Skeletal muscle tissue (tissue), 4 donors: ENCODE measurements around the gene PPP1CA. TPM values are rescaled to one million over a fixed set of nuclear protein-coding genes. Genes with fewer than 3 reads are reported as not detected.

Experiments
- H3K27ac ChIP-seq: one replicate; pipeline ENCODE4 v1.7.0; 2013; ENCODE audit warnings: mild to moderate bottlenecking, low read depth, low read length, inconsistent platforms
- H3K27me3 ChIP-seq, 3 donors: one replicate each; pipeline ENCODE4 v1.7.0; 2013; ENCODE audit warnings: low read length in 3 of 3; ENCODE audit not compliant: control insufficient read depth in 3 of 3, insufficient read depth in 3 of 3
- H3K36me3 ChIP-seq, 3 donors: one replicate each; pipeline ENCODE4 v1.7.0; 2013; ENCODE audit warnings: low read length in 3 of 3; ENCODE audit not compliant: control insufficient read depth in 3 of 3, insufficient read depth in 3 of 3
- H3K4me1 ChIP-seq, 3 donors: one replicate each; pipeline ENCODE4 v1.7.0; 2013; ENCODE audit warnings: low read length in 3 of 3, mild to moderate bottlenecking in 3 of 3; ENCODE audit not compliant: control insufficient read depth in 3 of 3, insufficient read depth in 3 of 3
- H3K4me3 ChIP-seq, 3 donors: one replicate each; pipeline ENCODE4 v1.7.0; 2013; ENCODE audit warnings: low read length in 3 of 3
- H3K9ac ChIP-seq, 3 donors: one replicate each; pipeline ENCODE4 v1.7.0; 2013; ENCODE audit warnings: low read length in 3 of 3, mild to moderate bottlenecking in 3 of 3, moderate library complexity in 2 of 3, low read depth in 1 of 3
- H3K9me3 ChIP-seq, 3 donors: one replicate each; pipeline ENCODE4 v1.7.0; 2013; ENCODE audit warnings: low read length in 3 of 3; ENCODE audit not compliant: control insufficient read depth in 3 of 3
- total RNA-seq: library from RNA; depleted of rRNA; stranded (reverse); fragments of >200 nt; gene quantifications from one replicate; pipeline ENCODE4 v1.2.3, GENCODE V29; 2014
- donor health status: Osteomylitis.

The PPP1CA gene
- total RNA-seq: 163 TPM

DNA sequence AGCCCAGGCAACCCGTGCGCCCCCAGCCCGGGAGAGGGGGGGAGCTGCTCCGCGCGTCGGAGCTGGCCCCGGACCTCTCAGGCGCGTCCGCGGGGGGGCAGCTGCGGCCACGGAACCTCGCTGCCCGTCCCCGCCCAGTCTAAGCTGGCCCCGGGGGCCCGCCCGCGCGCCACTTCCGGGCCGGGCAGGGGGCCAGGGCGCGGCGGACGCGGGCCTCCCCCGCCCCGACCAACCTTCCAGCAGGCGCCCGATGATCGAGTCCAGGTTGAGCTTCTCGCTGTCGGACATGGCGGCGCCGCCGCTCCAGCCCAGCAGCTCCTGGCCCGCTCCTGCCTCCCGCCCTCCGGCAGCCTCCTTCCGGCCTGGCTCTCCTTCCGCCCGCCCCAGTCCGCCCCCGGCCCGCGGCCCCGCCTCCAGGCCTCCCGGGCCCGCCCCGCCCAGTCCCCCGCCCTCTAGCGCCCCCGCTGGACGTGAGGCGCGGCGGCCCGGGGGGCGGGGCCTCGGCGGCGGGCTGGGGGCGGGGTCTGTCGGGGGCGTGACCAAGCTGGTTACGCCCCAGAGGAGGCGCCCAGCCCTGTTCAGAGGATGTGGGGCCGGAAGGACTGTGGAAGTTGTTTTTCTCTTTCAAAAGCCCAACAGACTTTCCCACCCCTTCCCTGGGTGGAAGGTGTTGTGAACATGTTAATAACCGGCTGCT, at the start of gene PPP1CA:
PPP1CA (minus strand) TSS at position 364 of the 697 bp plus-strand sequence; CDS start at position 288, 76 bp downstream.
- Histone ChIP-seq H3K4me1 (peaks cover 21 to 33% (median 22%) of the 10 kb centered on the region in 3 donors), H3K4me3 (peak within 1 kb of the TSS; percentile 82 to 87 (median 85)), H3K27ac (peak within 1 kb of the TSS; percentile 94)

GRCh38 chr11:67450796-67451657, 49.4 kb upstream of the PPP1CA start:
- Histone ChIP-seq H3K27me3 (peaks cover 0 to 6% (median 4%) of the 10 kb centered on the region in 3 donors), H3K27ac (no peak overlapping the region), H3K9me3 (no peaks in the 10 kb centered on the region), H3K4me3 (no peak overlapping the region), H3K9ac (no peak overlapping the region), H3K36me3 (no peaks in the 10 kb centered on the region), H3K4me1 (peaks cover 0 to 8% (median 7%) of the 10 kb centered on the region in 3 donors)

More for the DNA sequence above, at the start of gene PPP1CA:
- peaks cover 25 to 29% (median 25%) of the 10 kb centered on the region in 3 donors for H3K36me3 ChIP-seq
- H3K27me3 ChIP-seq: peaks cover 0 to 4% (median 0%) of the 10 kb centered on the region in 3 donors
- no peaks in the 10 kb centered on the region for H3K9me3 ChIP-seq
- peak within 1 kb of the TSS; percentile 90 to 98 (median 96) for H3K9ac ChIP-seq

DNA sequence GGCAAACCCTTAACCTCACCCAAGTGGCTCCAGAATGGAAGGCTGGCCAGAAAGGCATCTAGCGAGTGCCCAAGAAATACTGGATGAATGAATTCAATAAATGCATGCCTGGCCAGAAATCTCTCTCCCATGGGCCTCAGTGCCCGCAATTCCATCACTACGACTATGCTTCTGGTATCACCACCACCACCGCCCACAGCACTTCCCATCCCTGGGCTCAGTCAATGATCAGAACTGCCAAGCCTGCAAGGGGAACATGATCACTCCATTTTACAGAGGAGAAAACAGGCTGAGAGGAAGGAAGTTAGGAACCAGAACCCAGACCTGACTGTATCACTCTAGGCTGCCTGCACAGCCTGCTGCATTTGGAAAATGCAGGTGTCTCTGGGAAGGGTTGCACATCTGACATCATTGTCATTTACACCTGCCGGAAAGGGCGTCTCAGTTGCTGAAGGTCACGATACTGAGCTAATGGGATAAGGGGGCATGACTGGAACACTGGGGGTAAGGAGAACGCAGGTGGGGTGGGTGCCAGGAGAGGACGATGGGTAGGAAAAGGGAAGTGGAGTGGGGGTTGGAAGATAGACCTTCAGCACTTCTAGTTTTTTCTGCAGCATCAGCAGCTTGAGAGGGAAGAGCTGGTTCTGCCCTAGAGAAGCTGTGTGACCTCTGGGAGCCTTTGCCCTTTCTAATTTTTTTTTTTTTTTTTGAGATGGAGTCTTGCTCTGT, 47.6 kb upstream of the PPP1CA start:
- Histone ChIP-seq H3K27ac (no peak overlapping the region), H3K36me3 (no peaks in the 10 kb centered on the region), H3K4me1 (peaks cover 0 to 8% (median 7%) of the 10 kb centered on the region in 3 donors), H3K27me3 (peaks cover 0 to 4% (median 0%) of the 10 kb centered on the region in 3 donors), H3K4me3 (no peak overlapping the region), H3K9me3 (no peaks in the 10 kb centered on the region), H3K9ac (no peak overlapping the region)

DNA sequence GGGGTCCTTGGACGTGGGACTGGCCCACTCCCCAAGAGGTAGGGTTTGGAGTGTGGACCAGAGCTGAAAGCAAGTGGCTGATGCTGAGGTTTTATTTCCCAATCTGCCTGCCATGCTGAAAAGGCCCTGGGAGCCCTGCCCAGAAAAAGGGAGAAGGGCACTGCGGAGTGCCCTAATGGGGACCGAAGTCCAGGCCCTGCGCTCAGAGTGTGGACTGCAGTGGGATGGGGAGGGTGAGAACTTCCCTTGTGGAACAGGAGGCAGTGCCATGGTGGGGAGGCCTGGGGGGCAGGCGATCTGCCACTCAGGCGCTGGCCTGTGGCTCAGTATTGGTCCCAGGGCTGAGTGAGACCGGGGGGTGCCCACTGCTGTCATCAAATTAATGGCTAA, 46.6 kb upstream of the PPP1CA start:
- Histone ChIP-seq H3K4me1 (peaks cover 0 to 8% (median 7%) of the 10 kb centered on the region in 3 donors), H3K9ac (no peak overlapping the region), H3K27ac (no peak overlapping the region)

GRCh38 chr11:67445515-67445914, 43.9 kb upstream of the PPP1CA start:
- Histone ChIP-seq H3K36me3 (peaks cover 0 to 7% (median 4%) of the 10 kb centered on the region in 3 donors), H3K9ac (no peak overlapping the region), H3K4me3 (no peak overlapping the region), H3K4me1 (peaks cover 13 to 22% (median 16%) of the 10 kb centered on the region in 3 donors), H3K27me3 (peaks cover 0 to 4% (median 0%) of the 10 kb centered on the region in 3 donors), H3K27ac (no peak overlapping the region), H3K9me3 (no peaks in the 10 kb centered on the region)

More for the DNA sequence above, 46.6 kb upstream of the PPP1CA start:
- Histone ChIP-seq H3K9me3 (no peaks in the 10 kb centered on the region), H3K27me3 (peaks cover 0 to 4% (median 0%) of the 10 kb centered on the region in 3 donors), H3K36me3 (no peaks in the 10 kb centered on the region), H3K4me3 (no peak overlapping the region)

DNA sequence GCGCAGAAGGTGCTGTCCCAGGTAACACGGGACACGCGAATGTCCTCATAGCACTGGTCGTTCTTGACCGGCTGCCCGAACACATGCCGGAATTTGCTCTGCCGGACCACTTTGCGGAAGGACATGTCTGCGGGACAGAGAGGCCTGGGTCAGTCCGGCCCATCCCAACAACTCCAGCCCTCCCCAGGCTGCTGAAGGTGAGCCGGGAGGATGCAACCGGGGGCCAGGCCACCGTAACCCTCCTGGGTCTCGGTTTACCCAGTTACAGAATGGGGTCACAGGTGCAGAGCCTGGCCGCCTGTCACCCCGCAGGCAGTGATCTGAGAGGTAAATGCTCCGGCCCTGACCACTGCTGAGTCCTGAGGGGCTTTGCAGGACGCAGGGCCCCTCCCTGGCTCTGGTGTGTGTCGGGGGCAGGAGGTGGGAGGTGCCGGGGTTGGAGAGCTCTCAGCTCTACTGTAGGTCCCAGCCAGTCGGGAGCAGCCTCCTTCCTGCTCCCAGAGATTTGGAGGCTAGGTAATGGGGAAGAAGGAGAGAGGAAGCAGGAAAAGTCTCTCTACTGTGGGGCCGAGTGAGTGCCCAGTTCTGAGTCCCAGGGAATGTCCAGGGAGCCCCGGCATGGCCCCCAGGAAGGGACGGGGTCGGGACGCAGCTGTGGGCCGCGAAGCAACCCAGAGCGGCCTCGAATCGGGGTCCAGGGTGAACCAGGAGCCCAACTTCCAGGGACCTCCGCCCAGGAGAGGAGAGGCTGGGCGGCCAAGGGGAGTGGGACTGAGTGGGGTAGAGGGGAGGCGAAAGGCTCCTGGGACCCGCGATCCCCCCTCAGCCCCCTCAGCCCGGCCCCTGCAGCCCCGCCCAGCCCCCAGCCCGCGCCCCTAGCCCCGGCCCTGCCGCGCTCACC, 41.1 kb upstream of the PPP1CA start:
- Histone ChIP-seq H3K9ac (peak overlapping the region; percentile 74 to 84 (median 76)), H3K4me3 (peak overlapping the region; percentile 62 to 80 (median 71)), H3K36me3 (peaks cover 4 to 12% (median 5%) of the 10 kb centered on the region in 3 donors), H3K4me1 (peaks cover 25 to 38% (median 28%) of the 10 kb centered on the region in 3 donors), H3K27ac (peak overlapping the region; percentile 80), H3K9me3 (no peaks in the 10 kb centered on the region), H3K27me3 (no peaks in the 10 kb centered on the region)

DNA sequence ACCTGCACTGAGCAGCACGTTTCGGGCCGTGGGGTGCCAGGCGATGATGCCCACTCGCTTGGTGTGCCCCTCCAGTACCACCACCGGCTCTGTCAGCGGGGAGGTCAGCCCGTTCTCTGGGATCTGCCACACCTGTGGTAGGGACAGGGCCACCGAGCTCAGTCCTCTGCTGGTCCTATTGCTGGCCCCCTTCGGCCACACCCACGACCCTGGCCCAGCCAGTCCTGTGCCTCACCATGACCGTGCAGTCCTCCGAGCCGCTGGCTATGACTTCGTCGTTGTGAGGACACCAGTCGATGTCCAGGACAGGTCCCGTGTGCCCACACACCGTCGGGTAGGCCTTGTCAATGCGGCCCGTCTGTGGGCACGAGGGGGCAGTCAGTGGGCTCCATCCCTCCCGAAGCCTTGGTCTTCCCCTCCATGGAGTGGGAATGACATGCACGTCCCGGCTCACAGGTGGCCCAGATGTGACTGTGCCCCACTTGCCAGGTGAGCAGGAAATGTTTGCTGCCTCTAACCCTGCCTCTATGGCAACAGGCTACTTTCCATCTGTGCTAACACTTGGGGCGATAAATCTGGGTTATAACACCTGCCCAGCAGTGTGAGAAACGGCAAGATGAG, 40.2 kb upstream of the PPP1CA start:
- H3K27ac ChIP-seq: no peak overlapping the region
- H3K9ac ChIP-seq: no peak overlapping the region
- H3K4me1 ChIP-seq: peaks cover 25 to 38% (median 28%) of the 10 kb centered on the region in 3 donors
- H3K4me3 ChIP-seq: no peak overlapping the region
- no peaks in the 10 kb centered on the region for H3K9me3 ChIP-seq
- peaks cover 4 to 12% (median 5%) of the 10 kb centered on the region in 3 donors for H3K36me3 ChIP-seq
- H3K27me3 ChIP-seq: no peaks in the 10 kb centered on the region

DNA sequence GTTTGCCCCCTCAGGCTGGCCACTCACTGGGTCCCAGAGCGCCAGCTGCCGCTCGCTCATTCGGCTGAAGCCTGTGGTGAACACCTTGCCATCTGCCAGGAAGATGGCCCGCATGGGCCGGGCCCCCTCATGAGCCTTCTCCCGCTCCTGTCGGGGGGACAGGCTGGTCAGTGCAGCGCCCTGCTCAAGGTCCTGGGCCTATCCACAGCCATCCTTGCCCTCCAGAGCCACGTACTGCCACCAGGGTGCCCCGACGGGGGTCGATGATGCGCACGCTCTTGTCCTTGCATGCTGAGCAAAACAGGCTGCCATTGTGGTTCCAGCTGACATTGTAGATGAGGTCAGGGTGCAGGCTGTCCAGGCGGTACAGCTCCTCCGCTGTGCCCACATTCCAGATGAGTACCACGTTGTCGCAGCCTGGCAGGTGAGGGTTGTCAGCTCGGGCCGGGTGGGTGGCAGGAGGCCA, 39.5 kb upstream of the PPP1CA start:
- Histone ChIP-seq H3K9me3 (no peaks in the 10 kb centered on the region), H3K4me1 (peaks cover 25 to 41% (median 32%) of the 10 kb centered on the region in 3 donors), H3K4me3 (no peak overlapping the region), H3K36me3 (peaks cover 4 to 12% (median 7%) of the 10 kb centered on the region in 3 donors), H3K27ac (no peak overlapping the region), H3K27me3 (no peaks in the 10 kb centered on the region), H3K9ac (no peak overlapping the region)
